GM18526 (cell line): ENCODE results near the gene PPP1R12A.

Experiments used
- POLR2A ChIP-seq: IDR thresholded peaks from 3 replicates; pipeline ENCODE4 v1.6.1; 2011; ENCODE audit not compliant: insufficient read length; ENCODE audit errors: extremely low read depth

PPP1R12A gene

GRCh38 chr12:79920421-79921238 is 14.3 kb downstream of the PPP1R12A start:
- no peak for TF ChIP-seq POLR2A

- no peak for TF ChIP-seq POLR2A
Observed at GRCh38 chr12:79919762-79920161, 15.1 kb downstream of the PPP1R12A start.

GRCh38 chr12:79916826-79917225 is 18.1 kb downstream of the PPP1R12A start:
- TF ChIP-seq POLR2A: no peak

- TF ChIP-seq POLR2A: no peak
Observed at GRCh38 chr12:79911889-79912656, 22.8 kb downstream of the PPP1R12A start.

GRCh38 chr12:79908366-79908765 is 26.5 kb downstream of the PPP1R12A start:
- TF ChIP-seq POLR2A: no peak

GRCh38 chr12:79901506-79901905 is 33.4 kb downstream of the PPP1R12A start:
- TF ChIP-seq POLR2A: no peak

GRCh38 chr12:79900951-79901350 is 33.9 kb downstream of the PPP1R12A start:
- no peak for TF ChIP-seq POLR2A

- TF ChIP-seq POLR2A: no peak
Observed at GRCh38 chr12:79900199-79900598, 34.7 kb downstream of the PPP1R12A start.

- no peak for TF ChIP-seq POLR2A
Observed at GRCh38 chr12:79897617-79898016, 37.3 kb downstream of the PPP1R12A start.

- no peak for TF ChIP-seq POLR2A
Observed at GRCh38 chr12:79895804-79896203, 39.1 kb downstream of the PPP1R12A start.

GRCh38 chr12:79895071-79895470 is 39.8 kb downstream of the PPP1R12A start:
- no peak for TF ChIP-seq POLR2A

- TF ChIP-seq POLR2A: no peak
Observed at GRCh38 chr12:79891506-79892162, 43.3 kb downstream of the PPP1R12A start.

GRCh38 chr12:79887890-79888289 is 47.0 kb downstream of the PPP1R12A start:
- TF ChIP-seq POLR2A: no peak

- TF ChIP-seq POLR2A: no peak
Observed at GRCh38 chr12:79886917-79887519, 47.9 kb downstream of the PPP1R12A start.

- TF ChIP-seq POLR2A: no peak
Observed at GRCh38 chr12:79885911-79886490, 48.9 kb downstream of the PPP1R12A start.

GRCh38 chr12:79884401-79885006 is 50.4 kb downstream of the PPP1R12A start:
- TF ChIP-seq POLR2A: no peak
